Mesenchymal stem cell (in vitro differentiated cells and primary cell): ENCODE measurements around the gene RGL3.
"Not testable (repeated sequence)": the region's sequence is repeated elsewhere in the genome, so short reads cannot be mapped to it uniquely, and the experiment has no call there.

Experiments used
- DNase-seq: peaks from one replicate; pipeline ENCODE4 v3.0.0-alpha.2; 2013
- H2AFZ ChIP-seq: one replicate; pipeline ENCODE4 v1.6.1; 2013; ENCODE audit warnings: low read depth, mild to moderate bottlenecking, control low read depth, inconsistent platforms, low read length, moderate library complexity
- H2AK5ac ChIP-seq: 2 replicates; pipeline ENCODE4 v1.6.1; 2013; ENCODE audit warnings: low read length, moderate library complexity, mild to moderate bottlenecking, inconsistent platforms; ENCODE audit not compliant: severe bottlenecking
- H2BK120ac ChIP-seq: one replicate; pipeline ENCODE4 v1.6.1; 2013; ENCODE audit warnings: low read depth, mild to moderate bottlenecking, inconsistent platforms, low read length, moderate library complexity
- H2BK12ac ChIP-seq, 2 experiments: one replicate each; pipeline ENCODE4 v1.6.1; 2013; ENCODE audit warnings: inconsistent platforms in 2 of 2, low read length in 2 of 2, mild to moderate bottlenecking in 2 of 2, moderate library complexity in 2 of 2, control low read depth in 1 of 2
- H2BK15ac ChIP-seq: one replicate; pipeline ENCODE4 v1.6.1; 2013; ENCODE audit warnings: mild to moderate bottlenecking, low read depth, inconsistent platforms; ENCODE audit not compliant: poor library complexity, severe bottlenecking
- H2BK5ac ChIP-seq: 2 replicates; pipeline ENCODE4 v1.6.1; 2013; ENCODE audit warnings: low read depth, mild to moderate bottlenecking, low read length, control low read depth, inconsistent platforms; ENCODE audit not compliant: poor library complexity, severe bottlenecking
- H3K14ac ChIP-seq, 2 experiments: one replicate each; pipeline ENCODE4 v1.6.1; 2013; ENCODE audit warnings: inconsistent platforms in 2 of 2, low read length in 2 of 2, control low read depth in 1 of 2, mild to moderate bottlenecking in 1 of 2, moderate library complexity in 1 of 2
- H3K18ac ChIP-seq, 2 experiments: one replicate each; pipeline ENCODE4 v1.6.1; 2013; ENCODE audit warnings: inconsistent platforms in 2 of 2, low read length in 2 of 2, control low read depth in 1 of 2, low read depth in 1 of 2, mild to moderate bottlenecking in 1 of 2
- H3K23ac ChIP-seq, 2 experiments: one replicate each; pipeline ENCODE4 v1.6.1; 2013; ENCODE audit warnings: inconsistent platforms in 2 of 2, low read length in 2 of 2, mild to moderate bottlenecking in 2 of 2, moderate library complexity in 2 of 2, control low read depth in 1 of 2
- H3K27ac ChIP-seq: 2 replicates; pipeline ENCODE4 v1.5.1; 2013; ENCODE audit warnings: mild to moderate bottlenecking, moderate library complexity, low read length, control low read depth, inconsistent platforms; ENCODE audit not compliant: poor library complexity, severe bottlenecking
- H3K27me3 ChIP-seq, 2 experiments: 2 replicates each; pipeline versions ENCODE4 v1.6.1 to v1.7.0; 2013; ENCODE audit warnings: low read length in 2 of 2, mild to moderate bottlenecking in 2 of 2, moderate library complexity in 2 of 2, control low read depth in 1 of 2, inconsistent platforms in 1 of 2; ENCODE audit not compliant: control insufficient read depth in 1 of 2, insufficient read depth in 1 of 2
- H3K36me3 ChIP-seq, 2 experiments: 2 replicates each; pipeline versions ENCODE4 v1.6.1 to v1.7.0; 2013; ENCODE audit warnings: low read length in 2 of 2, control low read depth in 1 of 2, inconsistent platforms in 1 of 2, low read depth in 1 of 2, mild to moderate bottlenecking in 1 of 2; ENCODE audit not compliant: insufficient read depth in 2 of 2, control insufficient read depth in 1 of 2
- H3K4ac ChIP-seq, 2 experiments: one replicate each; pipeline ENCODE4 v1.6.1; 2013; ENCODE audit warnings: inconsistent platforms in 2 of 2, low read length in 2 of 2, mild to moderate bottlenecking in 2 of 2, moderate library complexity in 2 of 2, control low read depth in 1 of 2, low read depth in 1 of 2
- H3K4me1 ChIP-seq: 2 replicates; pipeline ENCODE4 v1.6.1; 2013; ENCODE audit warnings: low read depth, low read length, control low read depth; ENCODE audit not compliant: control insufficient read depth, insufficient read depth
- H3K4me2 ChIP-seq: 2 replicates; pipeline ENCODE4 v1.6.1; 2013; ENCODE audit warnings: low read length, mild to moderate bottlenecking, inconsistent platforms; ENCODE audit not compliant: poor library complexity, severe bottlenecking
- H3K4me3 ChIP-seq, 2 experiments: 2 replicates each; pipeline versions ENCODE4 v1.5.1 to v1.7.0; 2013; ENCODE audit warnings: low read length in 2 of 2, mild to moderate bottlenecking in 2 of 2, control low read depth in 1 of 2, low read depth in 1 of 2; ENCODE audit not compliant: insufficient read depth in 1 of 2
- H3K79me1 ChIP-seq: replicated peaks from 2 replicates; pipeline ENCODE4 v1.6.1; 2013; ENCODE audit warnings: mild to moderate bottlenecking, control low read depth, low read length, inconsistent platforms; ENCODE audit not compliant: poor library complexity, severe bottlenecking
- H3K9ac ChIP-seq: 2 replicates; pipeline ENCODE4 v1.7.0; 2013; ENCODE audit warnings: mild to moderate bottlenecking, low read length, moderate library complexity
- H3K9me3 ChIP-seq: 2 replicates; pipeline ENCODE4 v1.7.0; 2013; ENCODE audit warnings: mild to moderate bottlenecking, low read length; ENCODE audit not compliant: control insufficient read depth
- H4K8ac ChIP-seq: one replicate; pipeline ENCODE4 v1.6.1; 2013; ENCODE audit warnings: inconsistent platforms, mild to moderate bottlenecking, low read length, moderate library complexity
- H4K91ac ChIP-seq: one replicate; pipeline ENCODE4 v1.6.1; 2013; ENCODE audit warnings: mild to moderate bottlenecking, low read length, inconsistent platforms
- WGBS: methylation state at CpG from one replicate; pipeline ENCODE4 v1.1.7; 2013; ENCODE audit warnings: mixed read lengths; 5-methylcytosine and 5-hydroxymethylcytosine counted together

The RGL3 gene

DNA sequence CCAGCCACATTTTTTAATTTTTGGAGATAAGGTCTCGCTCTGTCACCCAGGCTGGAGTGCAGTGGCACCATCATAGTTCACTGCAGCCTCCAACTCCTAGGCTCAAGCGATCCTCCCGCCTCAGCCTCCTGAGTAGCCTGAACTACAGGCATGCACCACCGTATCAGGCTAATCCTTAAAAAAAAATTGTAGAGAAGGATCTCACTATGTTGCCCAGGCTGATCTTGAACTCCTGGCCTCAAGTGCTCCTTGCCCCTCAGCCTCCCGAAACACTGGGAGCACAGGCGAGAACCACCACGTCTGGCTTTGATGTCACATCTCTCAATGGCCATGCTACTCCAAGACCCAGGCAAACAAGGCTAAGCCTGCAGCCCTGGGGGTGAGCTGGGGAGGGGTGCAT is 37.5 kb upstream of the RGL3 start:
- Histone ChIP-seq H4K91ac (no peak overlapping the region), H3K23ac (no peak overlapping the region), H2AFZ (no peak overlapping the region), H3K36me3 (peaks cover 0 to 4% of the 10 kb centered on the region in 2 experiments), H3K27ac (no peak overlapping the region), H3K27me3 (peaks cover 4 to 17% of the 10 kb centered on the region in 2 experiments), H3K4me1 (peaks cover 11% of the 10 kb centered on the region), H3K14ac (no peak overlapping the region), H3K4me2 (no peak overlapping the region), H2BK12ac (no peak overlapping the region), H3K4ac (no peak overlapping the region), H3K4me3 (no peak overlapping the region), H2BK5ac (no peak overlapping the region), H2AK5ac (no peak overlapping the region), H2BK120ac (no peak overlapping the region), H3K18ac (no peak overlapping the region), H4K8ac (no peak overlapping the region), H3K9ac (no peak overlapping the region), H3K79me1 (no peaks in the 10 kb centered on the region), H3K9me3 (no peaks in the 10 kb centered on the region), H2BK15ac (no peak overlapping the region)
- no peak for DNase-seq
- 92% methylated on average over 5 of the region's 7 CpGs for WGBS

DNA sequence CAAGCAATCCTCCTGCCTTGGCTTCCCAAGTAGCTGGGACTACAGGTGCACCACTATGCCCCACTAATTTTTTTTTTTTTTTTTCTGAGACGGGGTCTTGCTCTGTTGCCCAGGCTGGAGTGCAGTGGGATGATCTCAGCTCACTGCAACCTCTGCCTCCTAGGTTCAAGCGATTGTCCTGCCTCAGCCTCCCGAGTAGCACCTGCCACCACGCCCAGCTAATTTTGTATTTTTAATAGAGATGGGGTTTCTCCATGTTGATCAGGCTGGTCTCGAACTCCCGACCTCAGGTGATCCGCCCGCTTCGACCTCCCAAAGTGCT is 36.1 kb upstream of the RGL3 start:
- H2BK5ac ChIP-seq, H4K8ac ChIP-seq, H3K23ac ChIP-seq, H2BK15ac ChIP-seq, H3K9me3 ChIP-seq, H3K27ac ChIP-seq, H2BK12ac ChIP-seq, H3K4me2 ChIP-seq, H3K9ac ChIP-seq, H3K79me1 ChIP-seq, H3K18ac ChIP-seq, H3K14ac ChIP-seq, H3K4me3 ChIP-seq, H2AFZ ChIP-seq, H3K4ac ChIP-seq, H4K91ac ChIP-seq, H2AK5ac ChIP-seq, DNase-seq, H2BK120ac ChIP-seq: not testable (repeated sequence)
- peaks cover 13% of the 10 kb centered on the region for H3K4me1 ChIP-seq
- 95% methylated on average over 9 of the region's 9 CpGs for WGBS
- H3K36me3 ChIP-seq, result peaks cover 3 to 13% of the 10 kb centered on the region in 2 experiments
- peaks cover 4 to 13% of the 10 kb centered on the region in 2 experiments for H3K27me3 ChIP-seq

DNA sequence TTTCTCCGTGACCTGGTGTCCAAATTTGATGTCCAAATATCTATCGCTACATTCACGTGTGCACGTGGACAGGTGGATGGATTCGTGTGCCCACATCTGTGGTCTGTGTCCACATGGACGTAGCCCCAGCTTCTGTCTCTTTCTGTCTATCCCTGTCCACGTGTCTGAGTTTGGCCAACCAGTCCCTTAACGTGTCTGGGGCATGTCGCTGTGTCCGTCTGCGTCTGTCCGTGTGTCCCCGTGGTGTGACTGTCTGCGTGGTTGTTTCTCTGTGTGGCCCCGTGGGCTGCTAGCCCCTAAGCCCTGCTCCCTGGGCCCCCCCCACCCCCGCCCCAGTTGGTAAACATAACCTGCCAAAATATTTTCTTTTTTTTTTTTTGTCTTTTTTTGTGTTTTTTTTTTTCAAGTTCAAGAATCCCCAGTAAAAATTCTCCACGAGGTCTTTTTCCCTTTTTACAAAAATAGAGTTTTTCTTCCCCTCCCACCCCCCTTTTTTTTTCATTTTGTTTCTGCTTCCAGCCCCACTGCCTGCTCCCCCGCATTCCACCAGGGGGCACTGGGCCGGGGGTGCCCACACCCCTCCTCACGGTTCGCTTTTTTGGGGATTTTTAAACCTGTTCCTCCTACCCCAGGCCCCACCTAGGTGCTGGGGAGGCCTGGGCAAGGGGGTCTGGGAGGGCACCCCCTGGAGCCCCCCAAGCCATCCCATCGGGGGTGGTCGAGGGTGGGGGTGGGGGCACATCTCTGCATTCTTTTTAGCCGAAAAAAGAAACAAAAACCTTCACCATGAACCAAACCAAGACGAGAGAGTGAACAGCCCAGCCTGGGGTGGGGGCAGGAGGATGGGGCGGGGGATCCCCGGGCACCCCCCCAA is 34.6 kb upstream of the RGL3 start:
- DNase-seq, result no peak
- Histone ChIP-seq H2BK5ac (no peak overlapping the region), H3K27ac (no peak overlapping the region), H3K18ac (peak overlapping the region in 1 of 2 experiments; percentile 30), H3K9me3 (no peaks in the 10 kb centered on the region), H4K8ac (no peak overlapping the region), H3K79me1 (no peaks in the 10 kb centered on the region), H3K4ac (no peak overlapping the region), H4K91ac (peak overlapping the region; percentile 39), H2BK12ac (peak overlapping the region in 1 of 2 experiments; percentile 49), H2BK15ac (peak overlapping the region; percentile 17), H3K9ac (no peak overlapping the region), H3K36me3 (peaks cover 11 to 27% of the 10 kb centered on the region in 2 experiments), H2AK5ac (no peak overlapping the region), H3K4me2 (no peak overlapping the region), H3K27me3 (peaks cover 4 to 13% of the 10 kb centered on the region in 2 experiments), H3K4me1 (peaks cover 13% of the 10 kb centered on the region), H3K4me3 (no peak overlapping the region), H3K23ac (no peak overlapping the region), H2BK120ac (no peak overlapping the region), H2AFZ (no peak overlapping the region), H3K14ac (no peak overlapping the region)
- 75% methylated on average over 18 of the region's 27 CpGs for WGBS

DNA sequence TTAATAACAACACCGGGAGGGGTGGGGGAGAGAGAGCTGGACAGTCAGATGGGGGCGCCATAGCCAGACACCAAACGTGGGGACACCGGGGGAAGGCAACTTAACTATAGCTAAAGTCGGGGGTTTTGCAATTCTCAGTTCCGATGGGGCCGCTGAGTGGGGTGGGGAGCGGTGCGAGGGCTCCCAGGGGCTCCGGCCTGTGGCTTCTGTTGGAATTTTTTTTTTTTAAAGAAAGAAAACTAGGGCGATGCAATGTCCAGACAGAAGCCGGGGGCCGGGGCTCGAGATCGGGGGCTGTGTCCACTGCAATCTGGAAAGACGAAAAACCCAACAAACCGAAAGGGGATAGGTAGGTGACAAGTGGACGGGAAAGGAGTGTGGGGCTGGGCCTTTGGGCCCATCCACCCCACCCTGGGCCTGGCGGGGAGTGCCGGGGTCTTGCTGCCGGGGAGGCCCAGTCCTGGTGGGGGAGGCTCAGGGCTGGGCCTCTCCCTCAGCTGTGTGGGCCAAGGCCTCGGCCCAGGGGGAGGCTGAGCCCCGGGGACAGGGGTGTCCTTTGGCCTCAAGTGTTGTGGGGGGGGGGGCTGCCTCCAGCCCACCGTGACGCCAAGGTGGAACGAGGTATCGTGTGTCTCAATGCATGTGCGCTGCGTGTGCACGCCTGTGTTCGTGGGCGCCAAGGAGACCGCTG is 33.7 kb upstream of the RGL3 start:
- Histone ChIP-seq H3K4ac (peak overlapping the region in 1 of 2 experiments; percentile 39), H3K27ac (no peak overlapping the region), H4K8ac (peak overlapping the region; percentile 45), H3K4me2 (no peak overlapping the region), H2AFZ (peak overlapping the region; percentile 19), H2BK120ac (no peak overlapping the region), H2AK5ac (no peak overlapping the region), H3K9ac (no peak overlapping the region), H3K23ac (no peak overlapping the region), H3K36me3 (peaks cover 20 to 37% of the 10 kb centered on the region in 2 experiments), H3K18ac (peak overlapping the region in 1 of 2 experiments; percentile 4), H2BK5ac (no peak overlapping the region), H2BK12ac (no peak overlapping the region), H3K4me1 (peaks cover 11% of the 10 kb centered on the region), H3K4me3 (no peak overlapping the region), H3K14ac (no peak overlapping the region), H3K27me3 (peaks cover 0 to 7% of the 10 kb centered on the region in 2 experiments), H3K9me3 (no peaks in the 10 kb centered on the region), H2BK15ac (peak overlapping the region; percentile 57), H4K91ac (peak overlapping the region; percentile 39), H3K79me1 (peaks cover 4% of the 10 kb centered on the region)
- DNase-seq, result no peak
- 86% methylated on average over 32 of the region's 33 CpGs for WGBS
